ENCODE results near the gene PAK1.

DNA sequence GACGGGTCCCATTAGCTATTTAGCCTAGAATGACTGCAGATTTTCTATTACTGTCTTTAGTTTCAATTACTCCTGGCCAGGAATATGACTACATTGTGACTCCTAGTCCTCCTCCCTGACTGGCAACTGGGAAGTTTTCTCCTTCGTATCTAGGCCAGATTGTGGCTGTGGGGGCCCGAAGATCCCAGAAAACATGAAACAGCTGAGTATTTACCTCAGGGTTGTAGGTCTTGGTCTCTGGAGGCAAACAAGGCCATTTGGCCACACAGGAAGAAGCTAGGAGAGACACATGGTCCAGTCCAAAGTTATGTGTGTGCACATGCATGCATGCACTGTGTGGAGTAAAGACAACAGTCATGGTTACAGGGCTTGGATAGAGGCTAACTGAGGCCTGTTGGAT, 162.2 kb downstream of the PAK1 start:
- TF ChIP-seq, protein P1, sequence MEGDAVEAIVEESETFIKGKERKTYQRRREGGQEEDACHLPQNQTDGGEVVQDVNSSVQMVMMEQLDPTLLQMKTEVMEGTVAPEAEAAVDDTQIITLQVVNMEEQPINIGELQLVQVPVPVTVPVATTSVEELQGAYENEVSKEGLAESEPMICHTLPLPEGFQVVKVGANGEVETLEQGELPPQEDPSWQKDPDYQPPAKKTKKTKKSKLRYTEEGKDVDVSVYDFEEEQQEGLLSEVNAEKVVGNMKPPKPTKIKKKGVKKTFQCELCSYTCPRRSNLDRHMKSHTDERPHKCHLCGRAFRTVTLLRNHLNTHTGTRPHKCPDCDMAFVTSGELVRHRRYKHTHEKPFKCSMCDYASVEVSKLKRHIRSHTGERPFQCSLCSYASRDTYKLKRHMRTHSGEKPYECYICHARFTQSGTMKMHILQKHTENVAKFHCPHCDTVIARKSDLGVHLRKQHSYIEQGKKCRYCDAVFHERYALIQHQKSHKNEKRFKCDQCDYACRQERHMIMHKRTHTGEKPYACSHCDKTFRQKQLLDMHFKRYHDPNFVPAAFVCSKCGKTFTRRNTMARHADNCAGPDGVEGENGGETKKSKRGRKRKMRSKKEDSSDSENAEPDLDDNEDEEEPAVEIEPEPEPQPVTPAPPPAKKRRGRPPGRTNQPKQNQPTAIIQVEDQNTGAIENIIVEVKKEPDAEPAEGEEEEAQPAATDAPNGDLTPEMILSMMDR (IDR thresholded peaks at IDR 0.05; ENCODE audit: extremely low read depth in 1 of 2, insufficient read depth in 1 of 2, low read depth in 1 of 2, low read length in 2 of 2) = no peak
- TF ChIP-seq EZH2 (IDR thresholded peaks at IDR 0.05; ENCODE audit: borderline replicate concordance, low read depth, low read length, severe bottlenecking) (no peak), POLR2A (IDR thresholded peaks at IDR 0.05; ENCODE audit: low read depth, low read length) (no peak), FOS (IDR thresholded peaks at IDR 0.05; ENCODE audit: borderline replicate concordance, insufficient read depth, low read length) (no peak), JUN (IDR thresholded peaks at IDR 0.05; ENCODE audit: borderline replicate concordance, insufficient read depth, insufficient read length, low read depth) (no peak), POLR2AphosphoS5 (IDR thresholded peaks at IDR 0.05; ENCODE audit: insufficient read depth, low read depth, low read length) (no peak), MYC (IDR thresholded peaks at IDR 0.05; ENCODE audit: low read depth, low read length) (no peak)

Data from endothelial cell of umbilical vein (primary cell).